NCI-H1048 (cell line): ENCODE data around the gene HDC.

ENCODE experiments used
- DNase-seq: peaks from one replicate; lab custom pipeline; 2025; lab: John Stamatoyannopoulos, UW

The HDC gene

DNA sequence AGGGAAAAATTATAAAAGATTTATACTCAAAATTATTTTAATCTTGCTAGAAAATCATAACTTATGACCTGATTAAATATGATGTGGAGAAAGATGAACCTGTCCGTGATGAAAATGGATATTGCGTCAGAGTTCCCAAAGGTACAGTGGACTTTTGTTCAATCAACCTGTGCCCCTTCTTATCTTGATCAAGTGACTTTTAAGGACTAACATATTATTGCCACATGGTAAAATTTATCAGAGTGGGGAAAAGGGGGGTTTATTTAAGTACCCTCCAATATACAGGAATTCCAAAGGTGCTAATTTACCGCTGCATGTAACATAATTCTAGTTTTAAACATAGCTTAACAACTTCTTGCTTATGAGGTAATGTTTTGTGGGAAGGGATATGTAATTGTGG, 39.6 kb downstream of the HDC start:
- no peak for DNase-seq

DNA sequence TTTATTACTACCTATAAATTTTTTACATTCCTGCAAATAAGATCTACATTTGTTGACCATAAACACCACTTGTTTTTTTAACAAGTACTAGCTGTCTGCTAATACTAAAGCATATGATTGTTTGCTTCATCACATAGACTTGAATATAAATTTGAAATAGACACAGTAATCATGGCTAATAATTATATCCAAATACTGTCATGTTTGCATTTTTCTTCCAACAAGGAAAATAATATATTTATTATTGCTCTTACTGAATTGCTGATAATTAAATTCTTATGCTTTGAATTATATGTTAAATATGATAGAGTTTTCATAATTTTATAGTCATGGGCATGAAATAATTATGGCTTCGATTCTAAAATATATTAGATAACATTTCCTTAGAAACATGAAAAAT, 40.5 kb downstream of the HDC start:
- no peak for DNase-seq

DNA sequence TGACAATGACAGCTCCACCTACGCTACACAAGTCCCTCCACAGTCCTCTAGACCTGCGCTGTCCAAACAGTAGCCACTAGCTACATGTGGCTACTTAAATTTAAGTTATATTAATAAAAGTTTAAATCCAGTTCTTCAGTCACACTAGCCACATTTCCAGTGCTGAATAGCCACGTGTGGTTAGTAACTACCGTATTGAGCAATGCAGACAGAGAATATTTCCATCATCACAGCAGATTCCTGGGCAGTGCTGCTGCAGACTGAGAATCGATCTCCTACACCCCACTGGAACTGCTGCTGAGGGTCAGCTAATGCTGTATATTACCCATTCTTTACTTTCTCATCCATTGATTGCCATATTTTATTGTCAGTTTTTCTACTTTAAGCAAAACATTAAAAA, 40.9 kb downstream of the HDC start:
- no peak for DNase-seq

DNA sequence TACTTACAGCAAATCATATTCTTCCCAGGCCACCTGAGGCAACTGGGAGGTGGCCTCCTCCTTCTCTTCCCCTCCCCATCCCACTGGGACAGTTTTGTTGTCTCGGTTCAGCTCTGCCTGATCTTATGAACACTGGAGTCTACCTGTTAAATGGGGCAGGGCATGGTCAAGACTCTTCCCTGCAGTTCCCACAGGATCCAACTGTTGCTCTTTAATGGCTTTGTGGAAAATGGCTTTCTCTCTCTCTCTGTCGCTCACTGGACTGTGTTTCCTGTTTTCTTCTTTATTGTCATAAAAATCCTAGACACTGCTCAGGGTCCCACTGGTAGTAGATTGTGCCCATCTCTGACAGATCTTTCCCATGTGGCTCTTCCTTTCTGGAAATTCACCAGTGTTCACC, 43.3 kb downstream of the HDC start:
- no peak for DNase-seq

DNA sequence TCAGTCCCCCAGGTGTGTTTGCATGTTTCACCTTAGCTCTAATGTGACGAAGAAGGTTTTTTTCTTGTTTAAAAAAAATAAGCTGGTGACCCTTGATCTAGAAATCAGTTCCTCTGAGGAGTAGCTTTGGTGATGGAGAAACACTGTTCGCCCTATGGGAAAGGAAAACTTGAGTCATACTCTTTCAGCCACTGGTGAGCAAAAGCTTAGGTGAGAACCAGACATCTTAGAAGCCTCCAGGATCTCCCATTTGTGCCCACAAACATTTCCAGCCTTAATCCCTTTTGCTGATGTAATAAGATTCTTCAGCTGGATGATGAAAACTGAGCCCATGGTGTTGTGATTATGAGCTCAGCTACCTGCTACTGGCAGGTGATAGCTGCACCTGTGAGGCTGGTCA, 45.7 kb downstream of the HDC start:
- no peak for DNase-seq

DNA sequence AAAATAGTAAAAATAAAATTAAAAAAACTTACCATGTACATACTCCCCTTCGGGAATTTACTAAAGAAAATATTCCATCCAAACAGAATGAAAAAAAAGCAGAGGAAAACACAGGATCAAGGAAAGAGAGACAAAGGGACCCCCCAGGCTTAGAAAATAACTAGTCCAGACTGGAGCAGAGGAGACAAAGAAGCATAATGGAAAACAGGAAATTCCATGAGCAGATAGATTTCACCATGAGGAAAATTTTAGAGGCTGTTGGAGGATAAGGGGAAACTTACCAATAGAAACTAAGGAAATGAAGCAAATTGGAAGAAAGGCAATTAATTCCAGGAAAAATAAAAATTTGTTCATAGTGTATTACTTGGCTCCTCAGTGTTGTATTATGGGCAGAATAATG, 46.8 kb downstream of the HDC start:
- no peak for DNase-seq

DNA sequence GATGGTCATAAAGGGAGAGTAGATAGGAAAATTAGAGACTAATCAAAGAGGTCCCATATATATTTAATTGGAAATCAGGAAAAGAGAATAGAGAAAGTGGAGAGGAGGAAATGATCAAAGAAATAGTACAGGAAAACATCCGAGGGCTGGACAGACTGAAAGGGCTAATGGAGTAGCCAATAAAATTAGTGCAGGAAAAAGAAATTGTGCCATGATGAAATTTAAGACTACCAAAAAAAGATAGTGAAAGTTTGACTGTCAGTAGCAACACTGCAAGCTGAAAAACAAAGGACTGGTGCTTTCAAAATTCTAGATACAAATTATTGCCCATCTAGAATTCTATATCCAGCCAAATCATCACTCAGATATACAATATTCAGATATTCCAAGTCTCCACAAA, 47.2 kb downstream of the HDC start:
- DNase-seq, result no peak

DNA sequence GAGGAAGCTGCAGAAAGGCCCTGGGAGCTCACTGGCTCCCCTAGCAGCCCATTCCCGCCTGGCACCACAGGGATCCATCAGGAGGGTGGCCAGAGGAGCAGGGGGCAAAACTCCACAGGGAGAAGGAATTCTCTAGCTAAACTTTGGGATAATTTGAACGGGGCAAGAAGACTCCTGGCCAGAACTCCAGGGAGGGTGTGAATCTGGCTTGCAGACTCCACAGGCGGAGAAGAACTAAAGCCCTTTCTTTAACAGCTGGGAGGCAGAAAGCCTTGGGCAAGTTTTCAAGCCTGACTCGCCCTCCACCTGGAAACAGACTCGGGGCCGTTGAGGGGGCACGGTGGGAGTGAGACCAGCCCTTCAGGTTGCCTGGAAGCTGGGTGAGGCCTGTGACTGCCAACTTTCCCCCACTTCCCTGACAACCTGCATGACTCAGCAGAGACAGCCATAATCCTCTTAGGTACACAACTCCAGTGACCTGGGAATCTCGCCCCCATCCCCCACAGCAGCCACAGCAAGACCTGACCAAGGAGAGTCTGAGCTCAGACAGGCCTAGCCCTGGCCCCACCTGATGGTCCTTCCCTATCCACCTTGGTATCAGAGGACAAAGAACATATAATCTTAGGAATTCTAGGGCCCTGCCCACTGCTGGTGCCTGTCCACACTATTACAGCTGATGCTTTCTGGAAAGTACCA, 54.9 kb downstream of the HDC start:
- no peak for DNase-seq

DNA sequence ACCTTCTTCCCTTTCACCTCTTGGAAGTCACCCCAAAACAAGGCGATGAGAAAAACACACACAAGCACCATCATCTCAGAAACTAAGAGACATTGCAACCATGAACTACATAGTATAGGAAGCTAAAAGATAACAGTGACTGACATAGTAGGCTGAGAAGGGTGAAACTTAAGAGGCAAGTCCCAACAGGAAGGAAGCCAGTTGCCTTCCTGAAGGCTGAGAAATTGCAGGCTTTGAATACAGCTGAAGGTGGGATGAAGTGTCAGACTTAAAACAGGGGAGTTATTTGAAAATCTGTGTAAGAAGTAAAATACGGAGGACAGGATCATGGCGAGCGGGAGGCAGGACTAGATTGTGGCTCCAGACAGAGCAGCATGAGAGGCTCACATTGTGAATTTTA, 55.7 kb downstream of the HDC start:
- no peak for DNase-seq

DNA sequence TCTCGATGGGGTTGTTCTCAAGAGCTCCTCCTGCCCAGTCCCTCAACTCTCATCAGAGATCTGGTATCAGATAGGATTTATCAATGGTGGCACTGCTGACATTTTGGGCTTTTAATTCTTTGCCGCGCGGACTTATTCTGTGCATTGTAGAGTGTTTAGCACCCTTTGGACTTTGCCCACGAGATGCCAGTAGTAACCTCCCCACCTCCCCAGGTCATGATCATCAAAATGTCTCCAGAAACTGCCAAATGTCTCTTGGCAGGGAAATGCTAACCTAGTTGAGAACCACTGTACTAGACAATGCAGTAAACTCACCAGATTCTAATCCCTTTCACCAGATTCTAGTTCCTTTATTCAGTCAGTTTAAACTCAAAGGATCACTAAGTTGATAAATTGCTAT, 59.5 kb downstream of the HDC start:
- no peak for DNase-seq

DNA sequence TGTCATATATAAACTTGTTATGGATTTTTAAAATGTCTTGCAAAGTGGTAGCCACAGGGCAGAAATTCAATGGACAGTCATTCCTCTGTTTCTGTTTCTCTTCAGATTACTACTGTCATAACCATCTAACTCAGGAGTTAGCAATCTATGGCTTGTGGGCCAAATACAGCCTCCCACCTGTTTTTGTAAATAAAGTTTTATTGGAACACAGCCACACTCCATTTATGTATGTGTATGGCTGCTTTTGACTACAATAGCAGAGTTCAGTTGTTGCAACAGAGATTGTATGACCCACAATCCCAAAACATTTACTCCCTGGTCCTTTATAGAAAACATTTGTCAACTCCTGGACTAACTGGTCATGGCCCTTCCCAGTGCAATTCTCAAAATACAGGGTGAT, 63.5 kb downstream of the HDC start:
- DNase-seq, result no peak

DNA sequence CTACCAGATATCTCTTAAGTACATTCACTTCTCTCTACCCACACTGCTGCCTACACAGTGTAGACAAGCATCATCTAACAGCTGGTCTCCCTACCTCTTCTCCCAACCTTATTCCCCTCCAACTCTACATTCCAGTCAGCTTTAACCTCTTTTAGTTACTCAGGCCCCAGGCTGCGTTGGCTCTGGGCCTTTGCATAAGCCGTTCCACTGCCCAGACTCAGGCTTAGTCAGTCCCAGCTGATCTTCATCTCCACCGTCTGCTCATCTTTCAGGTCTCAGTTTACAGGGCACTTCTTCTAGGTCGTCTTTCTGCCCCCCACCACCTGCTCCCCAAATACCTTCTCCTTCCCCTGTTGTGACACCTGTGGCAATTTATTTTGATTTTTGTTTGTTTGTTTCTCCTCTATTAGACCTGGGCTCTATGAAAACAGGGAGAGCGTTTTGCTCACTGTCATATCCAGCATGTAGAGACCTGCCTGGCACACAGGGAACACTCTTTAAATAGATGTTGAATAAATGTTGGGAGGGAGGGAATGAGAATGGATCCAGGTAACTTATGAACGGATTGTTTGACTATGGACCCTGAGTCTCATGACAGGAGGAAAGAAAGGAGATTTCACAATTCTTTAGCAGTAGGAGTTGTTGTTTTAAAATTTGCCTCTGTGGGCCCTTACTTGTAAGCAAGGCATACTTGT, 72.5 kb downstream of the HDC start:
- no peak for DNase-seq

DNA sequence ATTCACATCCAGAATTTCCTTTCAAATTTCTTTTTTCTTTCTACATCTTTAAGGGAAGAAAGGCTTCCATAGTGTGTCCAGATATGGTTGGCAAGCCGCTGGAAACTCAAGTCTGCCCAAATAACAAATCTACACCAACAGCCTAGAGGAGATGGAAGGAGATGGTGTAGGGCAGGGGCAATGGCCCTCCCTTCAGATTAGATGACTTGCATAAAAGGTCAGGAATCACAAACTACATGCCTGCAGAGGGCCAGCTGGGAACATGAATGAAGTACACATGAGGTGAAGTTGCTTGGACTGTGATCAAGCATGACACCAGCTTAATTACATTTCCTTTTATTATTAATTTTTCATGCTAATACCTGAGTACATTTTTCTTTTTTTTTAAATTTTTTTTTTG, 73.4 kb downstream of the HDC start:
- DNase-seq, result no peak
